HepG2 (cell line): ENCODE results near the gene KIFAP3. TPM values are rescaled to one million over a fixed set of nuclear protein-coding genes. Genes with fewer than 3 reads are reported as not detected.
A peak's percentile ranks its signal among the peaks of the same experiment; 100 is the strongest.

Source experiments
- ATAC-seq: fragments of 200-7000 bp; cut with Tn5 transposase; 3 replicates; pipeline ENCODE4 v1.9.1; 2020; ENCODE audit warnings: mild to moderate bottlenecking, moderate library complexity
- BruUV-seq: library from RNA; stranded (reverse); fragments of 400-500 nt; replicated peaks from 2 replicates; lab custom pipeline; 2021; lab: Mats Ljungman, UMichigan
- CTCF ChIA-PET: fragments of 300-600 bp; formaldehyde crosslinking; extraction: SDS; loops from one replicate; lab custom pipeline; 2021; ENCODE audit warnings: low total read pairs, inconsistent platforms, low intra/inter-chr PET ratio; lab: Yijun Ruan, JAX
- POLR2A ChIA-PET: fragments of 350-600 bp; sonication (Branson Sonifier 250); formaldehyde crosslinking; loops from one replicate; lab custom pipeline; 2020; ENCODE audit warnings: antibody characterized with exemption, inconsistent platforms; lab: Yijun Ruan, JAX
- DNase-seq: peaks from one replicate; pipeline ENCODE4 v3.0.0-alpha.2; 2015; ENCODE audit warnings: low spot score
- FAIRE-seq: peaks from 3 replicates; lab custom pipeline; 2011; peaks lifted over from hg19 to GRCh38; lab: Jason Lieb, UNC
- H2AFZ ChIP-seq: one replicate; pipeline ENCODE4 v1.6.1; 2011; ENCODE audit warnings: low read length, inconsistent platforms
- H3K27ac ChIP-seq: fragments of 300-600 bp; 3 replicates; pipeline ENCODE4 v1.8.0; 2011; ENCODE audit warnings: mixed run types, mild to moderate bottlenecking, mixed read lengths, low read length, inconsistent platforms; ENCODE audit not compliant: insufficient read depth; ENCODE audit errors: extremely low read length
- H3K27me3 ChIP-seq, 2 experiments: fragments of 200-600 bp in 1 of 2; 2 replicates in 1 of 2; 3 replicates in 1 of 2; pipeline versions ENCODE4 v1.6.0 to v1.8.0; 2011; ENCODE audit warnings: low read length in 2 of 2, mild to moderate bottlenecking in 2 of 2, moderate library complexity in 2 of 2, inconsistent platforms in 1 of 2; ENCODE audit not compliant: insufficient read depth in 2 of 2, control insufficient read depth in 1 of 2
- H3K36me3 ChIP-seq, 2 experiments: fragments of 200-600 bp in 1 of 2; replicated peaks in 1 of 2; 2 replicates in 1 of 2; 3 replicates in 1 of 2; pipeline versions ENCODE4 v1.5.1 to v1.8.0; 2011; ENCODE audit warnings: low read length in 2 of 2, inconsistent platforms in 1 of 2; ENCODE audit not compliant: insufficient read depth in 2 of 2, control insufficient read depth in 1 of 2
- H3K4me1 ChIP-seq: 2 replicates; pipeline ENCODE4 v1.5.1; 2012; ENCODE audit warnings: low read length, inconsistent platforms; ENCODE audit not compliant: insufficient read depth
- H3K4me2 ChIP-seq: 2 replicates; pipeline ENCODE4 v1.6.0; 2011; ENCODE audit warnings: low read depth, low read length, inconsistent platforms
- H3K4me3 ChIP-seq, 3 experiments: fragments of 200-600 bp in 1 of 3; sonication (generic), shearing (Covaris generic) in 1 of 3; replicated peaks in 1 of 3; 2 replicates each; pipeline ENCODE4 v1.5.1; 2011 to 2016; ENCODE audit warnings: low read length in 3 of 3, inconsistent platforms in 2 of 3, low read depth in 2 of 3, mild to moderate bottlenecking in 2 of 3, control low read depth in 1 of 3, mixed read lengths in 1 of 3; ENCODE audit not compliant: insufficient read depth in 1 of 3
- H3K79me2 ChIP-seq: one replicate; pipeline ENCODE4 v1.6.1; 2011; ENCODE audit warnings: low read length, inconsistent platforms; ENCODE audit not compliant: insufficient read depth
- H3K9ac ChIP-seq: 2 replicates; pipeline ENCODE4 v1.6.0; 2011; ENCODE audit warnings: mild to moderate bottlenecking, low read depth, low read length, inconsistent platforms; ENCODE audit not compliant: insufficient read depth
- H3K9me3 ChIP-seq: 2 replicates; pipeline ENCODE4 v1.5.1; 2012; ENCODE audit warnings: mild to moderate bottlenecking, low read length
- H4K20me1 ChIP-seq: 2 replicates; pipeline ENCODE4 v1.6.0; 2011; ENCODE audit warnings: inconsistent platforms, mild to moderate bottlenecking, low read length, moderate library complexity; ENCODE audit not compliant: insufficient read depth
- CEBPG ChIP-seq: IDR thresholded peaks from 2 replicates; pipeline ENCODE4 v1.6.1; 2016
- FOXA3 ChIP-seq: IDR thresholded peaks from 2 replicates; pipeline ENCODE4 v1.6.1; 2016; ENCODE audit warnings: missing genetic modification reagents, missing compliant biosample characterization
- GLI4 ChIP-seq: sonication (generic); formaldehyde crosslinking; IDR thresholded peaks from 2 replicates; pipeline ENCODE4 v1.5.1; 2020; ENCODE audit warnings: missing genetic modification reagents, mild to moderate bottlenecking, moderate library complexity, borderline replicate concordance
- KDM2A ChIP-seq: sonication (generic); formaldehyde crosslinking; IDR thresholded peaks from 2 replicates; pipeline ENCODE4 v1.4.0; 2020; ENCODE audit warnings: low read depth, missing genetic modification reagents, borderline replicate concordance
- KDM4B ChIP-seq: sonication (generic); formaldehyde crosslinking; IDR thresholded peaks from 2 replicates; pipeline ENCODE4 v1.4.0; 2020; ENCODE audit warnings: missing genetic modification reagents
- SKI ChIP-seq: fragments of 450-650 bp; IDR thresholded peaks from one replicate; pipeline ENCODE4 v1.6.1; 2018; ENCODE audit warnings: mild to moderate bottlenecking; ENCODE audit not compliant: partially characterized antibody
- SNAPC5 ChIP-seq: sonication (generic); formaldehyde crosslinking; IDR thresholded peaks from 2 replicates; pipeline ENCODE4 v1.8.1; 2023; ENCODE audit warnings: mild to moderate bottlenecking, missing genetic modification reagents, borderline replicate concordance
- SUZ12 ChIP-seq: fragments of 150-350 bp; IDR thresholded peaks from 2 replicates; pipeline ENCODE4 v1.6.1; 2014; ENCODE audit warnings: low read depth, low read length
- ZFP91 ChIP-seq: sonication (generic); formaldehyde crosslinking; IDR thresholded peaks from 2 replicates; pipeline ENCODE4 v1.9.0; 2022; ENCODE audit warnings: missing genetic modification reagents, mild to moderate bottlenecking, borderline replicate concordance
- ZNF335 ChIP-seq: sonication (generic); formaldehyde crosslinking; IDR thresholded peaks from 2 replicates; pipeline ENCODE4 v1.4.0; 2020; ENCODE audit warnings: missing genetic modification reagents
- ZNF343 ChIP-seq: sonication (generic); formaldehyde crosslinking; IDR thresholded peaks from 2 replicates; pipeline ENCODE4 v1.4.0; 2020; ENCODE audit warnings: mild to moderate bottlenecking, missing genetic modification reagents
- ZNF598 ChIP-seq: sonication (generic); formaldehyde crosslinking; IDR thresholded peaks from 2 replicates; pipeline ENCODE4 v1.5.1; 2020; ENCODE audit warnings: mild to moderate bottlenecking, missing genetic modification reagents, borderline replicate concordance
- ZNF891 ChIP-seq: sonication (generic); formaldehyde crosslinking; IDR thresholded peaks from 2 replicates; pipeline ENCODE4 v1.5.0; 2020; ENCODE audit warnings: mild to moderate bottlenecking, missing genetic modification reagents
- WGBS: methylation state at CpG from one replicate; pipeline ENCODE4 v1.1.6; 2017; ENCODE audit warnings: low lambda C conversion rate; 5-methylcytosine and 5-hydroxymethylcytosine counted together
- in situ Hi-C: cut with HindIII; loops from 2 replicates; pipeline ENCODE4 v1.10.0; 2017; ENCODE audit warnings: low pct_unique_long_range_greater_than_20kb; ENCODE audit not compliant: extremely low pct_ligation_motif_present
- intact Hi-C: fragments of 100-400 bp; cut with micrococcal nuclease; formaldehyde crosslinking; loops from one replicate; pipeline ENCODE4 v1.10.0; 2022; ENCODE audit not compliant: unreplicated experiment
- polyA plus RNA-seq, 8 experiments: library from polyadenylated mRNA; depleted of rRNA in 3 of 8; stranded (reverse) in 7 of 8; unstranded in 1 of 8; fragments of >200 nt; fragmentation: Illumina TruSeq in 4 of 8; extraction: Trizol in 4 of 8; gene quantifications; 2 replicates each; pipeline versions ENCODE4 v1.2.1 to v1.2.3, GENCODE V29; 2011 to 2016; ENCODE audit warnings: low read depth in 4 of 8, missing spikeins in 1 of 8, mixed read lengths in 1 of 8; ENCODE audit not compliant: insufficient read depth in 1 of 8
- total RNA-seq, 5 experiments: library from RNA; depleted of rRNA; stranded (reverse); fragments of >200 nt; fragmentation: Illumina TruSeq; extraction: Trizol; gene quantifications; 2 replicates each; pipeline ENCODE4 v1.2.3, GENCODE V29; 2016; ENCODE audit warnings: low read depth in 1 of 5

KIFAP3 gene
- total and polyA plus RNA-seq, 2 of the 13 experiments (the other 11 are each of a cell fraction or from before 2014, with no cell fraction given) = 3.4 to 10.0 TPM

GRCh38 chr1:169896013-169896412, 178.5 kb downstream of the KIFAP3 start:
- H4K20me1 ChIP-seq = no peaks in the 10 kb centered on the region
- peaks cover 1 to 4% of the 10 kb centered on the region in 2 experiments; a peak in 2 of 5 replicates for H3K27me3 ChIP-seq
- no TSS peak for BruUV-seq
- WGBS = 70% methylated on average over 4 of the region's 4 CpGs
- in situ Hi-C loops = no loop called here
- POLR2A ChIA-PET = no interaction called here
- H3K27ac ChIP-seq = no peak overlapping the region
- peaks cover 32% of the 10 kb centered on the region for H3K4me1 ChIP-seq
- H3K36me3 ChIP-seq = no peaks in the 10 kb centered on the region
- peaks cover 10% of the 10 kb centered on the region for H3K79me2 ChIP-seq
- H3K9me3 ChIP-seq = no peaks in the 10 kb centered on the region
- ATAC-seq = no peak
- no peak overlapping the region for H3K4me3 ChIP-seq
- H3K4me2 ChIP-seq = peak overlapping the region; percentile 50
- CTCF ChIA-PET = no interaction called here
- no peak for DNase-seq
- no peak for FAIRE-seq
- intact Hi-C loops = loop anchor here (10.0 kb wide), 2 partner anchors 169 to 1589 kb away; partner anchors contain the start of gene PRRC2C
- H3K9ac ChIP-seq = no peak overlapping the region
- H2AFZ ChIP-seq = peak overlapping the region; percentile 21
- TF ChIP-seq ZNF343 (no peak), SNAPC5 (0 out of 2 replicates have a peak, but pooled peaks have one; percentile 29)

- 65% methylated on average over 15 of the region's 15 CpGs for WGBS
- BruUV-seq = TSS peak; percentile 99
- no peaks in the 10 kb centered on the region for H4K20me1 ChIP-seq
- no peaks in the 10 kb centered on the region for H3K36me3 ChIP-seq
- peaks cover 0 to 4% of the 10 kb centered on the region in 2 experiments; a peak in 1 of 5 replicates for H3K27me3 ChIP-seq
- peak overlapping the region; percentile 99 for H3K27ac ChIP-seq
- H3K9me3 ChIP-seq = no peaks in the 10 kb centered on the region
- peak overlapping the region; percentile 95 for H3K9ac ChIP-seq
- DNase-seq (no peak), FAIRE-seq (peak; percentile 30), ATAC-seq (no peak)
- intact Hi-C loops = loop anchor here (5.0 to 10.0 kb wide), 3 partner anchors 170 to 1590 kb away; partner anchors contain the start of genes F5 and PRRC2C
- ChIA-PET CTCF (no interaction called here), POLR2A (interaction anchor here (0.9 to 2.6 kb wide), 8 partner anchors 9 to 637 kb away, joined by 3 to 14 read pairs (median 5); partner anchors contain the start of genes F5, GORAB, KIFAP3 and METTL18)
- peaks cover 17% of the 10 kb centered on the region for H3K79me2 ChIP-seq
- H3K4me3 ChIP-seq = peak overlapping the region; percentile 33 to 90 (median 87)
- H3K4me2 ChIP-seq = peak overlapping the region; percentile 83
- peak overlapping the region; percentile 17 for H2AFZ ChIP-seq
- in situ Hi-C loops = no loop called here
- H3K4me1 ChIP-seq = peaks cover 36% of the 10 kb centered on the region
- TF ChIP-seq ZNF891 (CRISPR knock-in tag) (no peak), CEBPG (CRISPR knock-in tag) (no peak), SKI (no peak), FOXA3 (CRISPR knock-in tag) (no peak), ZFP91 (no peak), KDM4B (CRISPR knock-in tag) (0 out of 2 replicates have a peak, but pooled peaks have one; percentile 2), ZNF335 (CRISPR knock-in tag) (no peak), KDM2A (no peak), ZNF598 (CRISPR knock-in tag) (0 out of 2 replicates have a peak, but pooled peaks have one; percentile 30), SUZ12 (no peak), GLI4 (CRISPR knock-in tag) (no peak)
Measured at GRCh38 chr1:169894424-169895145, 179.9 kb downstream of the KIFAP3 start.
